Measurements from ENCODE around the gene NTRK1.

- TF ChIP-seq, protein P1, sequence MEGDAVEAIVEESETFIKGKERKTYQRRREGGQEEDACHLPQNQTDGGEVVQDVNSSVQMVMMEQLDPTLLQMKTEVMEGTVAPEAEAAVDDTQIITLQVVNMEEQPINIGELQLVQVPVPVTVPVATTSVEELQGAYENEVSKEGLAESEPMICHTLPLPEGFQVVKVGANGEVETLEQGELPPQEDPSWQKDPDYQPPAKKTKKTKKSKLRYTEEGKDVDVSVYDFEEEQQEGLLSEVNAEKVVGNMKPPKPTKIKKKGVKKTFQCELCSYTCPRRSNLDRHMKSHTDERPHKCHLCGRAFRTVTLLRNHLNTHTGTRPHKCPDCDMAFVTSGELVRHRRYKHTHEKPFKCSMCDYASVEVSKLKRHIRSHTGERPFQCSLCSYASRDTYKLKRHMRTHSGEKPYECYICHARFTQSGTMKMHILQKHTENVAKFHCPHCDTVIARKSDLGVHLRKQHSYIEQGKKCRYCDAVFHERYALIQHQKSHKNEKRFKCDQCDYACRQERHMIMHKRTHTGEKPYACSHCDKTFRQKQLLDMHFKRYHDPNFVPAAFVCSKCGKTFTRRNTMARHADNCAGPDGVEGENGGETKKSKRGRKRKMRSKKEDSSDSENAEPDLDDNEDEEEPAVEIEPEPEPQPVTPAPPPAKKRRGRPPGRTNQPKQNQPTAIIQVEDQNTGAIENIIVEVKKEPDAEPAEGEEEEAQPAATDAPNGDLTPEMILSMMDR (IDR thresholded peaks at IDR 0.05; ENCODE audit: insufficient read depth, low read length) = no peak
- TF ChIP-seq POLR2AphosphoS5 (IDR thresholded peaks at IDR 0.05; ENCODE audit: low read depth) (no peak), GABPA (IDR thresholded peaks at IDR 0.05; ENCODE audit: low read depth) (no peak)
- TF ChIP-seq, protein P2, sequence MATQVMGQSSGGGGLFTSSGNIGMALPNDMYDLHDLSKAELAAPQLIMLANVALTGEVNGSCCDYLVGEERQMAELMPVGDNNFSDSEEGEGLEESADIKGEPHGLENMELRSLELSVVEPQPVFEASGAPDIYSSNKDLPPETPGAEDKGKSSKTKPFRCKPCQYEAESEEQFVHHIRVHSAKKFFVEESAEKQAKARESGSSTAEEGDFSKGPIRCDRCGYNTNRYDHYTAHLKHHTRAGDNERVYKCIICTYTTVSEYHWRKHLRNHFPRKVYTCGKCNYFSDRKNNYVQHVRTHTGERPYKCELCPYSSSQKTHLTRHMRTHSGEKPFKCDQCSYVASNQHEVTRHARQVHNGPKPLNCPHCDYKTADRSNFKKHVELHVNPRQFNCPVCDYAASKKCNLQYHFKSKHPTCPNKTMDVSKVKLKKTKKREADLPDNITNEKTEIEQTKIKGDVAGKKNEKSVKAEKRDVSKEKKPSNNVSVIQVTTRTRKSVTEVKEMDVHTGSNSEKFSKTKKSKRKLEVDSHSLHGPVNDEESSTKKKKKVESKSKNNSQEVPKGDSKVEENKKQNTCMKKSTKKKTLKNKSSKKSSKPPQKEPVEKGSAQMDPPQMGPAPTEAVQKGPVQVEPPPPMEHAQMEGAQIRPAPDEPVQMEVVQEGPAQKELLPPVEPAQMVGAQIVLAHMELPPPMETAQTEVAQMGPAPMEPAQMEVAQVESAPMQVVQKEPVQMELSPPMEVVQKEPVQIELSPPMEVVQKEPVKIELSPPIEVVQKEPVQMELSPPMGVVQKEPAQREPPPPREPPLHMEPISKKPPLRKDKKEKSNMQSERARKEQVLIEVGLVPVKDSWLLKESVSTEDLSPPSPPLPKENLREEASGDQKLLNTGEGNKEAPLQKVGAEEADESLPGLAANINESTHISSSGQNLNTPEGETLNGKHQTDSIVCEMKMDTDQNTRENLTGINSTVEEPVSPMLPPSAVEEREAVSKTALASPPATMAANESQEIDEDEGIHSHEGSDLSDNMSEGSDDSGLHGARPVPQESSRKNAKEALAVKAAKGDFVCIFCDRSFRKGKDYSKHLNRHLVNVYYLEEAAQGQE (IDR thresholded peaks at IDR 0.05; ENCODE audit: insufficient replicate concordance, low read depth) = no peak
These were observed 45.0 kb downstream of the NTRK1 start for GRCh38 chr1:156905651-156906050.
